AG10803 (cell line): ENCODE results near the gene RAPGEF2.

Experiments
- DNase-seq: peaks from one replicate; pipeline ENCODE4 v3.0.0; 2010; ENCODE audit warnings: low read depth
- H3K4me3 ChIP-seq: 2 replicates; pipeline ENCODE4 v1.5.1; 2011; ENCODE audit warnings: mild to moderate bottlenecking, low read length, control low read depth
- CTCF ChIP-seq: conservative IDR thresholded peaks from 2 replicates; pipeline ENCODE4 v1.5.1; 2011; ENCODE audit warnings: mild to moderate bottlenecking, low read length, control low read depth, inconsistent platforms

The RAPGEF2 gene

GRCh38 chr4:159347813-159348212, 244.9 kb downstream of the RAPGEF2 start:
- DNase-seq: no peak
- no peak overlapping the region for H3K4me3 ChIP-seq
- TF ChIP-seq CTCF: no peak

GRCh38 chr4:159349332-159349731, 246.5 kb downstream of the RAPGEF2 start:
- no peak overlapping the region for H3K4me3 ChIP-seq
- DNase-seq: no peak
- no peak for TF ChIP-seq CTCF

- no peak overlapping the region for H3K4me3 ChIP-seq
- no peak for TF ChIP-seq CTCF
- no peak for DNase-seq
Observed at GRCh38 chr4:159352609-159353008, 249.7 kb downstream of the RAPGEF2 start.

- TF ChIP-seq CTCF: no peak
- no peak for DNase-seq
- H3K4me3 ChIP-seq: no peak overlapping the region
Observed at GRCh38 chr4:159353422-159354116, 250.7 kb downstream of the RAPGEF2 start.

GRCh38 chr4:159355466-159355865, 252.6 kb downstream of the RAPGEF2 start:
- no peak overlapping the region for H3K4me3 ChIP-seq
- DNase-seq: no peak
- TF ChIP-seq CTCF: no peak

- no peak overlapping the region for H3K4me3 ChIP-seq
- DNase-seq: no peak
- TF ChIP-seq CTCF: no peak
Observed at GRCh38 chr4:159357350-159357749, 254.5 kb downstream of the RAPGEF2 start.

- 0 out of 2 replicates have a peak overlapping the region, but pooled peaks have one; percentile 7 for H3K4me3 ChIP-seq
- no peak for TF ChIP-seq CTCF
- peak; percentile 88 for DNase-seq
Observed at GRCh38 chr4:159358226-159358625, 255.3 kb downstream of the RAPGEF2 start.
